ENCODE results near the gene STKLD1.

DNA sequence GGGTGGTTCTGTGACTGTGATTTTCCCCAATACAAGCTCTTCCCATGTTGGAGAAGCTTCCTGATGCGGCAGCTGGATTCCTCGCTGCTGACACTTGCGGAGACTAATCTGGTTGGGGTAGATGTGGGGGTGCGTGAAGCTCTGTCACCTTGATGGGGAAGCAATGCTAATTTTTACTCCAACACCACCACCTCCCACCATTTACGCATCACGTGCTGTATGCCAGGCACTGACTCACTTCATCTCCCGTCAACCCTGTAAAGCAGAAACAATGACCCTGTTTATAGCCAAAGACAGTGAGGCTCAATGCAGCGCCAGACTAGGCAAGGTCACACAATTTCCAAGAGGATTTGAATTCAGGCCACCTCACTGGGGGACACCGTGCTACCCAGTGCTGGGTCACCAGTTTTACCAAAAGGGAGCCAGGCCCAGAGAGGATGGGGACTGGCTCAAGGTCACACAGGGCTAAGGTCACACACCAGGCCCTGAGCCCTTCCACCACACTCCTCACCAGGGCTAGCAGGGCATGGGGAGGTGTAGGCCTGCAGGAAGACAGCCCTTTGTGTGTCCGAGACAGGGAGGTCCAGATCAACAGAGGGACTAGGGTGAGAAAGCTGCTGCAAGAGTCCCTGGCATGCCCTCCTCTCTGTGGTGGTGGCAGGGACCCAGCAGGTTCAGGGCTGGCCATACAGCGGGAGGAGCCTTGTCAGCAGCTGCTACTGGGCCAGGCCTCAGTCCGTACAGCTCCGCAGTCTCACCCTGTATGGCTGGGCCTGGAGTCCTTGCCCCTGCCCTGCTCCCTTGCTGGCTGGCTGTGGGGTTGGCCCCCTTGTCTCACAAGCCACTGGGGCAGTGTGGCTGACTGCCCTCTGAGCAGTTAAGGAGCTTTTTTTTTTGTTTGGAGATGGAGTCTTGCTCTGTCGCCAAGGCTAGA is 3.3 kb downstream of the STKLD1 start:
- no peak for TF ChIP-seq POLR2A (IDR thresholded peaks at IDR 0.05)
- TF ChIP-seq, protein P1, sequence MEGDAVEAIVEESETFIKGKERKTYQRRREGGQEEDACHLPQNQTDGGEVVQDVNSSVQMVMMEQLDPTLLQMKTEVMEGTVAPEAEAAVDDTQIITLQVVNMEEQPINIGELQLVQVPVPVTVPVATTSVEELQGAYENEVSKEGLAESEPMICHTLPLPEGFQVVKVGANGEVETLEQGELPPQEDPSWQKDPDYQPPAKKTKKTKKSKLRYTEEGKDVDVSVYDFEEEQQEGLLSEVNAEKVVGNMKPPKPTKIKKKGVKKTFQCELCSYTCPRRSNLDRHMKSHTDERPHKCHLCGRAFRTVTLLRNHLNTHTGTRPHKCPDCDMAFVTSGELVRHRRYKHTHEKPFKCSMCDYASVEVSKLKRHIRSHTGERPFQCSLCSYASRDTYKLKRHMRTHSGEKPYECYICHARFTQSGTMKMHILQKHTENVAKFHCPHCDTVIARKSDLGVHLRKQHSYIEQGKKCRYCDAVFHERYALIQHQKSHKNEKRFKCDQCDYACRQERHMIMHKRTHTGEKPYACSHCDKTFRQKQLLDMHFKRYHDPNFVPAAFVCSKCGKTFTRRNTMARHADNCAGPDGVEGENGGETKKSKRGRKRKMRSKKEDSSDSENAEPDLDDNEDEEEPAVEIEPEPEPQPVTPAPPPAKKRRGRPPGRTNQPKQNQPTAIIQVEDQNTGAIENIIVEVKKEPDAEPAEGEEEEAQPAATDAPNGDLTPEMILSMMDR (IDR thresholded peaks at IDR 0.05), result no peak

Data from lower leg skin (tissue), 3 donors.